ENCODE measurements around the gene HSF2.

HSF2 gene

DNA sequence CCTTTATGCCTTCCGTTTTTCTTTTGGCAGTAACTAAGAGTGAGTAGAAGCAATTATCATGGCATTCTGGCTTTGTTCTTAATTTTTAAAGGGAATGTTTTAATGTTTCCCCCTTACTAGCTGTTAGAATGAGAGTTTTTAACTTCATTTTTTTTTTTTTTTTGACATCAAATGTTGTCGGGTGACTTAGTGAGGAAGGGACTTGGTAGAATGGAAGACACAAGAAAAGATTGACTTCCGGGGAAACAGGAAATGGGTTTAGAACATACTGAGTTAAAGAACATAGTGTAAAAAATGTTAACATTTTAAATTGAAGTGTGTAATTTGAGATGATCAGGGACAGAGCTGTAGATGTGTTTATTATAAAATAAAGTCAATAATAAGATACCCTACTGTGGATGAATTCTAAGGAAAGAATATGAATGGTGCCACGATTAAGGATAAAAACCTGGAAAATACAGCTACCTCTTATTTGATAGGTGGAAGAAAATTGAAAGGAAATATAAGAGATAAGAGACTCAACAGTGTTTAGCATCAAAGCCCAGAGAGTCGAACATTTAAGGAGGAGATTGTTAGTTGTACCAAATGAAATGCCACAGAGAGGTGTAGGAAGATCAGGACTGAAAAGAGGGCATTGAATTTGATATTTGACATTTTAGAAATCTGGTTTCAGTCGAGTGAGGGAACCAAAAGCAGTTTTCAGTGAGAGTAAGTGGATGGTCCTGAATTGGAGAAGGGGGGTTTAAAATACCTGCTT, 9.4 kb downstream of the HSF2 start:
- no peak for TF ChIP-seq ZFX (IDR thresholded peaks at IDR 0.05; ENCODE audit: borderline replicate concordance)
- TF ChIP-seq, protein P1, sequence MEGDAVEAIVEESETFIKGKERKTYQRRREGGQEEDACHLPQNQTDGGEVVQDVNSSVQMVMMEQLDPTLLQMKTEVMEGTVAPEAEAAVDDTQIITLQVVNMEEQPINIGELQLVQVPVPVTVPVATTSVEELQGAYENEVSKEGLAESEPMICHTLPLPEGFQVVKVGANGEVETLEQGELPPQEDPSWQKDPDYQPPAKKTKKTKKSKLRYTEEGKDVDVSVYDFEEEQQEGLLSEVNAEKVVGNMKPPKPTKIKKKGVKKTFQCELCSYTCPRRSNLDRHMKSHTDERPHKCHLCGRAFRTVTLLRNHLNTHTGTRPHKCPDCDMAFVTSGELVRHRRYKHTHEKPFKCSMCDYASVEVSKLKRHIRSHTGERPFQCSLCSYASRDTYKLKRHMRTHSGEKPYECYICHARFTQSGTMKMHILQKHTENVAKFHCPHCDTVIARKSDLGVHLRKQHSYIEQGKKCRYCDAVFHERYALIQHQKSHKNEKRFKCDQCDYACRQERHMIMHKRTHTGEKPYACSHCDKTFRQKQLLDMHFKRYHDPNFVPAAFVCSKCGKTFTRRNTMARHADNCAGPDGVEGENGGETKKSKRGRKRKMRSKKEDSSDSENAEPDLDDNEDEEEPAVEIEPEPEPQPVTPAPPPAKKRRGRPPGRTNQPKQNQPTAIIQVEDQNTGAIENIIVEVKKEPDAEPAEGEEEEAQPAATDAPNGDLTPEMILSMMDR (IDR thresholded peaks at IDR 0.05) = no peak
- no peak overlapping the region for H3K27ac ChIP-seq

DNA sequence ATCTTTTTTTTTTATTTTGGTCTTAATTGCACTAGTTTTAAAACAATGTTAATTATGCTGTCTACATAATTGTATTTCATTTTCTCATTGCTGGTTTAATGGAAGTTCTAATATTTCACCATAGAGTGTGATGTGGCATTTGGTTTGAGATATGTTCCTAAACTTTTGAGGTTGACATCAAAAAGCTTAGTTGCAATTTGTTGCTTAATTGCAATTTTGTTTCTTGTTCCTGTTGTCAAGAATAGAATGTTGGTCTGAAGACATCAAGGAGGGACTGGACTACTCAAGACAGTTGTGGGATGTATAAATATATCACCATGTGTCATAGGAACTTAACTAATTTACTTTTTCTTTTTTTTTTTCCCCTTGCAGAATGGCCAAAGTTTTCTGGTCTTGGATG, 12.5 kb downstream of the HSF2 start:
- TF ChIP-seq ZFX (IDR thresholded peaks at IDR 0.05; ENCODE audit: borderline replicate concordance) = no peak
- TF ChIP-seq, protein P1 (IDR thresholded peaks at IDR 0.05) = no peak
- no peak overlapping the region for H3K27ac ChIP-seq

DNA sequence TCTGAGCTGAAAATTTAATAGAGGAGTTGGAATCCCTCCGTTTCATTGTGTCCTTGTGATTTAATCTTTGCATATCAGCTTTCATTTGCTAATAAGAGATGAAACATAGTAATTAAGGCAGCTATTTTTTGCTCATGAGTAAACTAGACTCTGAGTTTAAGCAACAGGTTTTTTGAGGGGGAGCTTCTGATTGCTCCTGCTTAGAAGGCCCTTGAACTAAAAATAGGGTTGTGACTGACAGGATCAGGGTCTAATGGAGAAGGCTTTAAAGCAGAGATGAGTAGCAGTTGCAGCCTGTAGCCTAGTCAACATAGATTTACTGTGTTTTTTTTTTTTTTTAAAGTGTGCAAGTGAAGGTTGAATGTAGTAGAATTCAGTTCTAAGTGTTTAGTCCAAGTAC, 17.4 kb downstream of the HSF2 start:
- TF ChIP-seq, protein P1 (IDR thresholded peaks at IDR 0.05) = no peak
- TF ChIP-seq ZFX (IDR thresholded peaks at IDR 0.05; ENCODE audit: borderline replicate concordance) = no peak

DNA sequence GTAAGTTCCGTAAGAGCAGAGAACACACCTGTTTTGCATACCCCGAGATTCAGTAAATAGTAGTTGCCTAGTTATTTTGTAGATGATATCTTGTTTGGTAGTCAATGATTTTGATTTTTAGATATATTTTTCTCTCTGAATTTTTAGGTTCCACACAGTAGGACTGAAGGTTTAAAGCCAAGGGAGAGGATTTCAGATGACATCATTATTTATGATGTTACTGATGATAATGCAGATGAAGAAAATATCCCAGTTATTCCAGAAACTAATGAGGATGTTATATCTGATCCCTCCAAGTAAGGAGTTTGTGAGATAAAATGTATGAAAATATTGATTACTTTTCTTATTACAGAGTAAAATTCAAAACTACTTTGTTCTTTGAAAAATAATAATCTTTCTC, 22.6 kb downstream of the HSF2 start:
- no peak overlapping the region for H3K27ac ChIP-seq
- TF ChIP-seq, protein P1 (IDR thresholded peaks at IDR 0.05) = no peak
- TF ChIP-seq ZFX (IDR thresholded peaks at IDR 0.05; ENCODE audit: borderline replicate concordance) = no peak

More for the DNA sequence above, 17.4 kb downstream of the HSF2 start:
- no peak overlapping the region for H3K27ac ChIP-seq

DNA sequence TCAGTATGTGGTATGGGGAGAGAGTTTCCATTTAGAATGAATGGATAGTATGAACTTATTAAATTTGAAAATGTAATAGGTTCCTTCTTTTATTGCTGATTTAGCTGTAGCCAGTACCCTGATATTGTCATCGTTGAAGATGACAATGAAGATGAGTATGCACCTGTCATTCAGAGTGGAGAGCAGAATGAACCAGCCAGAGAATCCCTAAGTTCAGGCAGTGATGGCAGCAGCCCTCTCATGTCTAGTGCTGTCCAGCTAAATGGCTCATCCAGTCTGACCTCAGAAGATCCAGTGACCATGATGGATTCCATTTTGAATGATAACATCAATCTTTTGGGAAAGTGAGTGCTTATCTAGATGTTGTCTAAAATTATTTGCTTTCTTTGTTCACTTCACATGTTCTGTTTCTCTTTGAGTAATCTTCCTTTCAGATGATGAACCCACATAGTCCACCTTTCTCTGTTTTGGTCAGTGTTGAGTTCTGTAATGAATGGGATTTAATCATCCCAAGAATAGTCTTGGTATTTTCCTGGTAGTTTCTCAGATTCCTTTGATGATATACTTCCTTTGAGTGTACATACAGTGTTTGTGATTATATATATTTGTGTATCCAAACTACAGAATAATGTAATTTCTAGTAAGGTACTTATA, 23.3 kb downstream of the HSF2 start:
- H3K27ac ChIP-seq = no peak overlapping the region
- TF ChIP-seq, protein P1 (IDR thresholded peaks at IDR 0.05) = no peak
- TF ChIP-seq ZFX (IDR thresholded peaks at IDR 0.05; ENCODE audit: borderline replicate concordance) = no peak

DNA sequence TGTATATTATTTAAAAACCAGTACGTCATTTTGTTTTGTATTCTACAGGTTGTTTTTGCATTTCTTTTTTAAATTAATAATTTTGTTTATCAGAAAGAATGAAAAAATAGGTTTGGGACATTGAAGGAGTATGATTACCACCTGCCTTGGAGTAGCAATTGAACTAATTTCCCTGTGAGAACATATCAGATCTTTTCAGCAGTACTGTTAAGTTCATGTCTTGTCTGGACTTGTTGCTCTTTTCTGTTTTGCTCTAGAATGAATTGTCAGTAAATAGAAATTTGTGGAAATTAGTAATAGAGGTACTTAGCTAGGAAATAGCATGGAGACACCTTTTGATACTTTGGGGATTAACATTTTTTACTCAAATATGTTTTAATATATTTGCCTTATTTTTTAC, 24.3 kb downstream of the HSF2 start:
- no peak for TF ChIP-seq ZFX (IDR thresholded peaks at IDR 0.05; ENCODE audit: borderline replicate concordance)
- TF ChIP-seq, protein P1 (IDR thresholded peaks at IDR 0.05) = no peak
- no peak overlapping the region for H3K27ac ChIP-seq

DNA sequence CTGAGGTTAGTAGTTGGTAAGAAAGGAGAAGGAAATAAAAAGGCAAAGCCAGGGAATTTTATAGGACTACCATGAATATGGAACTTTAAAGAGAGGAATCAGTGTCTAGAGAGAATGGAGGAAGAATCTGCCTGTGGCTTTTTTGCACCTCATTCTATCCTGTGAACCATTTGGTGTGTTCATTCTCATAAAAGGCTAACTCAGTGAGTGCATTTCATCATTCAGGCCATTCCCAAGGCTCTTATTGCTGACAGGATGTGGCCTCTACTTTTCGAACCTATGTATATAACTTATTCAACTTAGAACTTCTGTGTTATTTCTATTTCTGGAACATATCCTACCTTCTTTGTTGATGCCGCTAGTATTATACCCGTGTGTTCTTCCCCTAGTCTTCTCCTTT, 27.1 kb downstream of the HSF2 start:
- TF ChIP-seq ZFX (IDR thresholded peaks at IDR 0.05; ENCODE audit: borderline replicate concordance) = no peak
- TF ChIP-seq, protein P1 (IDR thresholded peaks at IDR 0.05) = no peak

More for the DNA sequence above, 27.1 kb downstream of the HSF2 start:
- no peak overlapping the region for H3K27ac ChIP-seq
